Mesenchymal stem cell (in vitro differentiated cells and primary cell): ENCODE measurements around the gene ANXA6.
A peak's percentile ranks its signal among the peaks of the same experiment; 100 is the strongest.

Experiments
- DNase-seq: peaks from one replicate; pipeline ENCODE4 v3.0.0-alpha.2; 2013
- H2AFZ ChIP-seq: one replicate; pipeline ENCODE4 v1.6.1; 2013; ENCODE audit warnings: low read depth, mild to moderate bottlenecking, control low read depth, inconsistent platforms, low read length, moderate library complexity
- H2AK5ac ChIP-seq: 2 replicates; pipeline ENCODE4 v1.6.1; 2013; ENCODE audit warnings: low read length, moderate library complexity, mild to moderate bottlenecking, inconsistent platforms; ENCODE audit not compliant: severe bottlenecking
- H2BK120ac ChIP-seq: one replicate; pipeline ENCODE4 v1.6.1; 2013; ENCODE audit warnings: low read depth, mild to moderate bottlenecking, inconsistent platforms, low read length, moderate library complexity
- H2BK12ac ChIP-seq, 2 experiments: one replicate each; pipeline ENCODE4 v1.6.1; 2013; ENCODE audit warnings: inconsistent platforms in 2 of 2, low read length in 2 of 2, mild to moderate bottlenecking in 2 of 2, moderate library complexity in 2 of 2, control low read depth in 1 of 2
- H2BK15ac ChIP-seq: one replicate; pipeline ENCODE4 v1.6.1; 2013; ENCODE audit warnings: mild to moderate bottlenecking, low read depth, inconsistent platforms; ENCODE audit not compliant: poor library complexity, severe bottlenecking
- H2BK5ac ChIP-seq: 2 replicates; pipeline ENCODE4 v1.6.1; 2013; ENCODE audit warnings: low read depth, mild to moderate bottlenecking, low read length, control low read depth, inconsistent platforms; ENCODE audit not compliant: poor library complexity, severe bottlenecking
- H3K14ac ChIP-seq, 2 experiments: one replicate each; pipeline ENCODE4 v1.6.1; 2013; ENCODE audit warnings: inconsistent platforms in 2 of 2, low read length in 2 of 2, control low read depth in 1 of 2, mild to moderate bottlenecking in 1 of 2, moderate library complexity in 1 of 2
- H3K18ac ChIP-seq, 2 experiments: one replicate each; pipeline ENCODE4 v1.6.1; 2013; ENCODE audit warnings: inconsistent platforms in 2 of 2, low read length in 2 of 2, control low read depth in 1 of 2, low read depth in 1 of 2, mild to moderate bottlenecking in 1 of 2
- H3K23ac ChIP-seq, 2 experiments: one replicate each; pipeline ENCODE4 v1.6.1; 2013; ENCODE audit warnings: inconsistent platforms in 2 of 2, low read length in 2 of 2, mild to moderate bottlenecking in 2 of 2, moderate library complexity in 2 of 2, control low read depth in 1 of 2
- H3K27ac ChIP-seq: 2 replicates; pipeline ENCODE4 v1.5.1; 2013; ENCODE audit warnings: mild to moderate bottlenecking, moderate library complexity, low read length, control low read depth, inconsistent platforms; ENCODE audit not compliant: poor library complexity, severe bottlenecking
- H3K27me3 ChIP-seq, 2 experiments: 2 replicates each; pipeline versions ENCODE4 v1.6.1 to v1.7.0; 2013; ENCODE audit warnings: low read length in 2 of 2, mild to moderate bottlenecking in 2 of 2, moderate library complexity in 2 of 2, control low read depth in 1 of 2, inconsistent platforms in 1 of 2; ENCODE audit not compliant: control insufficient read depth in 1 of 2, insufficient read depth in 1 of 2
- H3K36me3 ChIP-seq, 2 experiments: 2 replicates each; pipeline versions ENCODE4 v1.6.1 to v1.7.0; 2013; ENCODE audit warnings: low read length in 2 of 2, control low read depth in 1 of 2, inconsistent platforms in 1 of 2, low read depth in 1 of 2, mild to moderate bottlenecking in 1 of 2; ENCODE audit not compliant: insufficient read depth in 2 of 2, control insufficient read depth in 1 of 2
- H3K4ac ChIP-seq, 2 experiments: one replicate each; pipeline ENCODE4 v1.6.1; 2013; ENCODE audit warnings: inconsistent platforms in 2 of 2, low read length in 2 of 2, mild to moderate bottlenecking in 2 of 2, moderate library complexity in 2 of 2, control low read depth in 1 of 2, low read depth in 1 of 2
- H3K4me1 ChIP-seq: 2 replicates; pipeline ENCODE4 v1.6.1; 2013; ENCODE audit warnings: low read depth, low read length, control low read depth; ENCODE audit not compliant: control insufficient read depth, insufficient read depth
- H3K4me2 ChIP-seq: 2 replicates; pipeline ENCODE4 v1.6.1; 2013; ENCODE audit warnings: low read length, mild to moderate bottlenecking, inconsistent platforms; ENCODE audit not compliant: poor library complexity, severe bottlenecking
- H3K4me3 ChIP-seq, 2 experiments: 2 replicates each; pipeline versions ENCODE4 v1.5.1 to v1.7.0; 2013; ENCODE audit warnings: low read length in 2 of 2, mild to moderate bottlenecking in 2 of 2, control low read depth in 1 of 2, low read depth in 1 of 2; ENCODE audit not compliant: insufficient read depth in 1 of 2
- H3K79me1 ChIP-seq: replicated peaks from 2 replicates; pipeline ENCODE4 v1.6.1; 2013; ENCODE audit warnings: mild to moderate bottlenecking, control low read depth, low read length, inconsistent platforms; ENCODE audit not compliant: poor library complexity, severe bottlenecking
- H3K9ac ChIP-seq: 2 replicates; pipeline ENCODE4 v1.7.0; 2013; ENCODE audit warnings: mild to moderate bottlenecking, low read length, moderate library complexity
- H3K9me3 ChIP-seq: 2 replicates; pipeline ENCODE4 v1.7.0; 2013; ENCODE audit warnings: mild to moderate bottlenecking, low read length; ENCODE audit not compliant: control insufficient read depth
- H4K8ac ChIP-seq: one replicate; pipeline ENCODE4 v1.6.1; 2013; ENCODE audit warnings: inconsistent platforms, mild to moderate bottlenecking, low read length, moderate library complexity
- H4K91ac ChIP-seq: one replicate; pipeline ENCODE4 v1.6.1; 2013; ENCODE audit warnings: mild to moderate bottlenecking, low read length, inconsistent platforms
- WGBS: methylation state at CpG from one replicate; pipeline ENCODE4 v1.1.7; 2013; ENCODE audit warnings: mixed read lengths; 5-methylcytosine and 5-hydroxymethylcytosine counted together

The ANXA6 gene

DNA sequence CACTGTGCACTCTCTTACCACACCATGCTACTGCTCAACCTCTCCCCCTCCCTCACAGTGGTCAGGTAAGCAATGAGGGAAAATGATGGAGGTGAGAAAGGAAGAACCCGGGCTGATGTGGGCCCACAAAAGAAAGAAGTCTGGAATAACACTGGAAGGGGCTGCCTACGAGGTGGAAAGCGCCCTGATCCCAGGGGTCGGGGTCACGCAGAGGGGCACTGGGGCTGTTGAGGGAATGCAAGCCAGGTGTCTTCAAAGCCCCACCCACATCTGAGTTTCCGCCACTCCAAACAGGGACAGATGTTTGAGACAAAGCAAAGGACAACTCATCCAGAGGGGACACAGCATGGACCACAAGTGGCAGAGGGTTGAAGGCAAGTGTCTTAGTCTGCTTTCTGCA lies 81.0 kb downstream of the ANXA6 start:
- DNase-seq: no peak
- H3K18ac ChIP-seq: no peak overlapping the region
- H3K4ac ChIP-seq: no peak overlapping the region
- peaks cover 37% of the 10 kb centered on the region for H3K4me1 ChIP-seq
- no peak overlapping the region for H2BK5ac ChIP-seq
- H4K8ac ChIP-seq: no peak overlapping the region
- H3K4me2 ChIP-seq: no peak overlapping the region
- no peak overlapping the region for H3K9ac ChIP-seq
- no peak overlapping the region for H4K91ac ChIP-seq
- H3K27ac ChIP-seq: no peak overlapping the region
- no peak overlapping the region for H2AFZ ChIP-seq
- no peak overlapping the region for H2BK120ac ChIP-seq
- no peak overlapping the region for H3K14ac ChIP-seq
- H3K4me3 ChIP-seq: no peak overlapping the region
- no peaks in the 10 kb centered on the region for H3K27me3 ChIP-seq
- H2AK5ac ChIP-seq: peak overlapping the region; percentile 77
- no peak overlapping the region for H3K23ac ChIP-seq
- H3K9me3 ChIP-seq: no peaks in the 10 kb centered on the region
- no peak overlapping the region for H2BK15ac ChIP-seq
- no peaks in the 10 kb centered on the region for H3K79me1 ChIP-seq
- 96% methylated on average over 6 of the region's 6 CpGs for WGBS
- peaks cover 13 to 16% of the 10 kb centered on the region in 2 experiments for H3K36me3 ChIP-seq
- H2BK12ac ChIP-seq: no peak overlapping the region

GRCh38 chr5:151075698-151076331 lies 81.8 kb downstream of the ANXA6 start:
- H2BK12ac ChIP-seq: peak overlapping the region in 1 of 2 experiments; percentile 3
- H3K14ac ChIP-seq: no peak overlapping the region
- 86% methylated on average over 5 of the region's 5 CpGs for WGBS
- H3K79me1 ChIP-seq: no peaks in the 10 kb centered on the region
- no peak overlapping the region for H3K23ac ChIP-seq
- H2BK120ac ChIP-seq: no peak overlapping the region
- no peak overlapping the region for H2AFZ ChIP-seq
- peak overlapping the region; percentile 25 for H3K27ac ChIP-seq
- no peak overlapping the region for H2BK5ac ChIP-seq
- H4K91ac ChIP-seq: no peak overlapping the region
- H3K27me3 ChIP-seq: no peaks in the 10 kb centered on the region
- peak overlapping the region; percentile 54 for H2AK5ac ChIP-seq
- H3K36me3 ChIP-seq: peaks cover 16 to 21% of the 10 kb centered on the region in 2 experiments
- no peak overlapping the region for H3K9ac ChIP-seq
- no peaks in the 10 kb centered on the region for H3K9me3 ChIP-seq
- H3K4me3 ChIP-seq: no peak overlapping the region
- peaks cover 39% of the 10 kb centered on the region for H3K4me1 ChIP-seq
- no peak overlapping the region for H4K8ac ChIP-seq
- H2BK15ac ChIP-seq: no peak overlapping the region
- peak; percentile 54 for DNase-seq
- H3K4me2 ChIP-seq: no peak overlapping the region
- H3K18ac ChIP-seq: no peak overlapping the region
- no peak overlapping the region for H3K4ac ChIP-seq

- no peaks in the 10 kb centered on the region for H3K27me3 ChIP-seq
- no peak overlapping the region for H3K4ac ChIP-seq
- H3K23ac ChIP-seq: no peak overlapping the region
- no peak overlapping the region for H3K14ac ChIP-seq
- no peak overlapping the region for H3K18ac ChIP-seq
- no peak overlapping the region for H3K27ac ChIP-seq
- H3K36me3 ChIP-seq: peaks cover 16 to 25% of the 10 kb centered on the region in 2 experiments
- H3K4me3 ChIP-seq: no peak overlapping the region
- no peak overlapping the region for H2BK15ac ChIP-seq
- DNase-seq: no peak
- H4K91ac ChIP-seq: no peak overlapping the region
- WGBS: 97% methylated on average over 2 of the region's 2 CpGs
- peaks cover 48% of the 10 kb centered on the region for H3K4me1 ChIP-seq
- H3K79me1 ChIP-seq: no peaks in the 10 kb centered on the region
- H3K9me3 ChIP-seq: no peaks in the 10 kb centered on the region
- H2BK120ac ChIP-seq: no peak overlapping the region
- H2BK12ac ChIP-seq: no peak overlapping the region
- no peak overlapping the region for H3K9ac ChIP-seq
- H2BK5ac ChIP-seq: no peak overlapping the region
- H4K8ac ChIP-seq: no peak overlapping the region
- no peak overlapping the region for H2AFZ ChIP-seq
- peak overlapping the region; percentile 50 for H2AK5ac ChIP-seq
- H3K4me2 ChIP-seq: no peak overlapping the region
These were observed 83.0 kb downstream of the ANXA6 start for GRCh38 chr5:151074557-151074956.

DNA sequence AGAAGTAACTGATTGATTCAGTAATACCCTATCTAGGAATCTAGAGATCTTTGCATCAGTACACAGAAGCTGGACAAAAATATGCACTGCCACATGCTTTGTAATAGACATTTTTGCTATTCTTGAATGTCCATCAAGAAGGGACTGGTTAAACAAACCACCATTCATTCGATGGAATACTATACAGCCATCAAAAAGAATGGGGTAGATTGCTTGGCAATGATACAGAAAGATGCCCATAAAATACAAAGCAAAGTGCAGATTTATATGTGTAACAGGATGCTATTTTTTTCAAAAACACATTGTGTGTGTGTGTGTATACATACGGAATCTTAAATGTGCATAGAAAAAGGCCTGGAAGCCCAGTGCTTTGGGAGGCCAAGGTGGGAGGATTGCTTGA lies 84.3 kb downstream of the ANXA6 start:
- Histone ChIP-seq H2BK15ac (no peak overlapping the region), H3K14ac (no peak overlapping the region), H3K27me3 (no peaks in the 10 kb centered on the region), H3K27ac (peak overlapping the region; percentile 17), H3K36me3 (peaks cover 11 to 26% of the 10 kb centered on the region in 2 experiments), H3K4me2 (no peak overlapping the region), H3K4me1 (peaks cover 52% of the 10 kb centered on the region), H3K9me3 (no peaks in the 10 kb centered on the region), H2BK120ac (no peak overlapping the region), H2AFZ (no peak overlapping the region), H3K4ac (no peak overlapping the region), H4K91ac (no peak overlapping the region), H2BK5ac (no peak overlapping the region), H3K4me3 (no peak overlapping the region), H3K79me1 (no peaks in the 10 kb centered on the region), H3K18ac (no peak overlapping the region), H3K9ac (no peak overlapping the region), H2BK12ac (no peak overlapping the region), H2AK5ac (no peak overlapping the region), H3K23ac (no peak overlapping the region), H4K8ac (no peak overlapping the region)
- WGBS: 93% methylated on average over 1 of the region's 2 CpGs
- no peak for DNase-seq
